ENCODE data around the gene BCAS3. TPM values are rescaled to one million over a fixed set of nuclear protein-coding genes. Genes with fewer than 3 reads are reported as not detected.

BCAS3 gene
- total and polyA plus RNA-seq, 4 donors = 5.8 to 24.6 (median 10.1) TPM

DNA sequence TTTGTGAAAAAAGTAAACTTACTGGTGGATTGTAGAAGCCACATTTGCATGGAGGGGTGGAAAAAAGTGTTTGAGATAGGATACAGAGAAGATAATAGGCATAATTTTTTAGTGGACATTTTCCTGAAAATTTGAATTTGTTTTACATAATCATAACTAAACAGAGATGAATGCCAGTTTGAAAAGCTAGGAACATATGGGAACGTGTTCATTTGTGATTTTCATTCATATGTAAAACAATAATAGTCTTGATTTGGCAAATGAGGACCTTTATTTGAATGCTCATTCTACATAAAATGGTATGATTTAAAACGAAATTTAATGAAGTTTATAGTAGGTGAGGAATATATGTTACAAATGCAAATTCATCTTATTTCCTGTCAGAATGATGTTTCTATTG lies 263.9 kb downstream of the BCAS3 start:
- Histone ChIP-seq H3K36me3 (ENCODE audit: control insufficient read depth in 4 of 4, insufficient read depth in 3 of 4, low read depth in 1 of 4, low read length in 3 of 4) (no peaks in the 10 kb centered on the region), H3K9me3 (ENCODE audit: control insufficient read depth in 4 of 4, low read length in 3 of 4) (no peaks in the 10 kb centered on the region), H3K4me3 (ENCODE audit: low read depth in 1 of 3, low read length in 3 of 3) (no peak overlapping the region), H3K27me3 (ENCODE audit: control insufficient read depth in 4 of 4, insufficient read depth in 4 of 4, low read length in 3 of 4) (no peaks in the 10 kb centered on the region), H3K27ac (ENCODE audit: low read depth in 1 of 2, low read length in 2 of 2) (no peak overlapping the region), H3K9ac (ENCODE audit: low read depth in 1 of 2, low read length in 2 of 2) (no peak overlapping the region), H3K4me1 (ENCODE audit: control insufficient read depth in 4 of 4, insufficient read depth in 4 of 4, low read length in 3 of 4) (no peaks in the 10 kb centered on the region)
- 71% methylated on average over 2 of the region's 2 CpGs for WGBS
- no peak for DNase-seq (ENCODE audit: low spot score)
- TF ChIP-seq, protein P1, sequence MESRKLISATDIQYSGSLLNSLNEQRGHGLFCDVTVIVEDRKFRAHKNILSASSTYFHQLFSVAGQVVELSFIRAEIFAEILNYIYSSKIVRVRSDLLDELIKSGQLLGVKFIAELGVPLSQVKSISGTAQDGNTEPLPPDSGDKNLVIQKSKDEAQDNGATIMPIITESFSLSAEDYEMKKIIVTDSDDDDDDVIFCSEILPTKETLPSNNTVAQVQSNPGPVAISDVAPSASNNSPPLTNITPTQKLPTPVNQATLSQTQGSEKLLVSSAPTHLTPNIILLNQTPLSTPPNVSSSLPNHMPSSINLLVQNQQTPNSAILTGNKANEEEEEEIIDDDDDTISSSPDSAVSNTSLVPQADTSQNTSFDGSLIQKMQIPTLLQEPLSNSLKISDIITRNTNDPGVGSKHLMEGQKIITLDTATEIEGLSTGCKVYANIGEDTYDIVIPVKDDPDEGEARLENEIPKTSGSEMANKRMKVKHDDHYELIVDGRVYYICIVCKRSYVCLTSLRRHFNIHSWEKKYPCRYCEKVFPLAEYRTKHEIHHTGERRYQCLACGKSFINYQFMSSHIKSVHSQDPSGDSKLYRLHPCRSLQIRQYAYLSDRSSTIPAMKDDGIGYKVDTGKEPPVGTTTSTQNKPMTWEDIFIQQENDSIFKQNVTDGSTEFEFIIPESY (IDR thresholded peaks at IDR 0.05) = no peak
- TF ChIP-seq JUND (IDR thresholded peaks at IDR 0.05) = no peak
- TF ChIP-seq FOXA2 (IDR thresholded peaks at IDR 0.05) = no peak
- no peak for TF ChIP-seq HNF4G (IDR thresholded peaks at IDR 0.05)
- TF ChIP-seq TAF1 (conservative IDR thresholded peaks at IDR 0.05) = no peak
- TF ChIP-seq RXRA (IDR thresholded peaks at IDR 0.05) = no peak
- TF ChIP-seq YY1 (IDR thresholded peaks at IDR 0.05) = no peak
- TF ChIP-seq RAD21 (IDR thresholded peaks at IDR 0.05) = no peak
- TF ChIP-seq ATF3 (IDR thresholded peaks at IDR 0.05) = no peak
- TF ChIP-seq, protein P2, sequence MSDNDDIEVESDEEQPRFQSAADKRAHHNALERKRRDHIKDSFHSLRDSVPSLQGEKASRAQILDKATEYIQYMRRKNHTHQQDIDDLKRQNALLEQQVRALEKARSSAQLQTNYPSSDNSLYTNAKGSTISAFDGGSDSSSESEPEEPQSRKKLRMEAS (IDR thresholded peaks at IDR 0.05) = no peak
- TF ChIP-seq, protein P3, sequence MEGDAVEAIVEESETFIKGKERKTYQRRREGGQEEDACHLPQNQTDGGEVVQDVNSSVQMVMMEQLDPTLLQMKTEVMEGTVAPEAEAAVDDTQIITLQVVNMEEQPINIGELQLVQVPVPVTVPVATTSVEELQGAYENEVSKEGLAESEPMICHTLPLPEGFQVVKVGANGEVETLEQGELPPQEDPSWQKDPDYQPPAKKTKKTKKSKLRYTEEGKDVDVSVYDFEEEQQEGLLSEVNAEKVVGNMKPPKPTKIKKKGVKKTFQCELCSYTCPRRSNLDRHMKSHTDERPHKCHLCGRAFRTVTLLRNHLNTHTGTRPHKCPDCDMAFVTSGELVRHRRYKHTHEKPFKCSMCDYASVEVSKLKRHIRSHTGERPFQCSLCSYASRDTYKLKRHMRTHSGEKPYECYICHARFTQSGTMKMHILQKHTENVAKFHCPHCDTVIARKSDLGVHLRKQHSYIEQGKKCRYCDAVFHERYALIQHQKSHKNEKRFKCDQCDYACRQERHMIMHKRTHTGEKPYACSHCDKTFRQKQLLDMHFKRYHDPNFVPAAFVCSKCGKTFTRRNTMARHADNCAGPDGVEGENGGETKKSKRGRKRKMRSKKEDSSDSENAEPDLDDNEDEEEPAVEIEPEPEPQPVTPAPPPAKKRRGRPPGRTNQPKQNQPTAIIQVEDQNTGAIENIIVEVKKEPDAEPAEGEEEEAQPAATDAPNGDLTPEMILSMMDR (IDR thresholded peaks at IDR 0.05; ENCODE audit: low read depth, low read length, missing input control) = no peak
- no peak for TF ChIP-seq HNF4A (conservative IDR thresholded peaks at IDR 0.05)
- TF ChIP-seq GABPA (IDR thresholded peaks at IDR 0.05 in 1 of 2, conservative IDR thresholded peaks at IDR 0.05 in 1 of 2) = no peak
- TF ChIP-seq SP1 (IDR thresholded peaks at IDR 0.05) = no peak
- TF ChIP-seq NR2F2 (IDR thresholded peaks at IDR 0.05) = no peak
- no peak for TF ChIP-seq FOXA1 (IDR thresholded peaks at IDR 0.05)
- TF ChIP-seq EGR1 (IDR thresholded peaks at IDR 0.05; ENCODE audit: low read depth in 2 of 2) = no peak
- TF ChIP-seq, protein P4, sequence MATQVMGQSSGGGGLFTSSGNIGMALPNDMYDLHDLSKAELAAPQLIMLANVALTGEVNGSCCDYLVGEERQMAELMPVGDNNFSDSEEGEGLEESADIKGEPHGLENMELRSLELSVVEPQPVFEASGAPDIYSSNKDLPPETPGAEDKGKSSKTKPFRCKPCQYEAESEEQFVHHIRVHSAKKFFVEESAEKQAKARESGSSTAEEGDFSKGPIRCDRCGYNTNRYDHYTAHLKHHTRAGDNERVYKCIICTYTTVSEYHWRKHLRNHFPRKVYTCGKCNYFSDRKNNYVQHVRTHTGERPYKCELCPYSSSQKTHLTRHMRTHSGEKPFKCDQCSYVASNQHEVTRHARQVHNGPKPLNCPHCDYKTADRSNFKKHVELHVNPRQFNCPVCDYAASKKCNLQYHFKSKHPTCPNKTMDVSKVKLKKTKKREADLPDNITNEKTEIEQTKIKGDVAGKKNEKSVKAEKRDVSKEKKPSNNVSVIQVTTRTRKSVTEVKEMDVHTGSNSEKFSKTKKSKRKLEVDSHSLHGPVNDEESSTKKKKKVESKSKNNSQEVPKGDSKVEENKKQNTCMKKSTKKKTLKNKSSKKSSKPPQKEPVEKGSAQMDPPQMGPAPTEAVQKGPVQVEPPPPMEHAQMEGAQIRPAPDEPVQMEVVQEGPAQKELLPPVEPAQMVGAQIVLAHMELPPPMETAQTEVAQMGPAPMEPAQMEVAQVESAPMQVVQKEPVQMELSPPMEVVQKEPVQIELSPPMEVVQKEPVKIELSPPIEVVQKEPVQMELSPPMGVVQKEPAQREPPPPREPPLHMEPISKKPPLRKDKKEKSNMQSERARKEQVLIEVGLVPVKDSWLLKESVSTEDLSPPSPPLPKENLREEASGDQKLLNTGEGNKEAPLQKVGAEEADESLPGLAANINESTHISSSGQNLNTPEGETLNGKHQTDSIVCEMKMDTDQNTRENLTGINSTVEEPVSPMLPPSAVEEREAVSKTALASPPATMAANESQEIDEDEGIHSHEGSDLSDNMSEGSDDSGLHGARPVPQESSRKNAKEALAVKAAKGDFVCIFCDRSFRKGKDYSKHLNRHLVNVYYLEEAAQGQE (IDR thresholded peaks at IDR 0.05) = no peak
